Neutrophil (primary cell): ENCODE results near the gene NEDD4L.
A peak's percentile ranks its signal among the peaks of the same experiment; 100 is the strongest.

ENCODE experiments used
- H3K27ac ChIP-seq: fragments of 200-600 bp; sonication (generic); 2 replicates; pipeline ENCODE4 v1.5.1; 2016; ENCODE audit warnings: mild to moderate bottlenecking, moderate library complexity
- H3K27me3 ChIP-seq: fragments of 200-600 bp; sonication (generic); 2 replicates; pipeline ENCODE4 v1.6.0; 2016; ENCODE audit warnings: mild to moderate bottlenecking
- H3K36me3 ChIP-seq: fragments of 200-600 bp; sonication (generic); 2 replicates; pipeline ENCODE4 v1.5.1; 2017
- H3K4me1 ChIP-seq, 2 experiments: fragments of 200-600 bp in 1 of 2; sonication (generic) in 1 of 2; 1 replicate in 1 of 2; 2 replicates in 1 of 2; pipeline versions ENCODE4 v1.5.1 to v1.6.1; 2013 to 2016; ENCODE audit warnings: low read depth in 1 of 2, low read length in 1 of 2, mild to moderate bottlenecking in 1 of 2, moderate library complexity in 1 of 2; ENCODE audit not compliant: control insufficient read depth in 1 of 2, insufficient read depth in 1 of 2
- H3K4me3 ChIP-seq, 2 experiments: fragments of 200-600 bp in 1 of 2; sonication (generic) in 1 of 2; 1 replicate in 1 of 2; 2 replicates in 1 of 2; pipeline ENCODE4 v1.5.1; 2013 to 2016; ENCODE audit warnings: low read depth in 1 of 2, low read length in 1 of 2, mild to moderate bottlenecking in 1 of 2, moderate library complexity in 1 of 2
- H3K9me3 ChIP-seq: fragments of 200-600 bp; sonication (generic); 2 replicates; pipeline ENCODE4 v1.5.1; 2016
- TF ChIP-seq, protein P1 (sequence below): fragments of 200-600 bp; sonication (generic); IDR thresholded peaks from 2 replicates; pipeline ENCODE4 v1.5.1; 2016; ENCODE audit warnings: antibody characterized with exemption

Gene NEDD4L

DNA sequence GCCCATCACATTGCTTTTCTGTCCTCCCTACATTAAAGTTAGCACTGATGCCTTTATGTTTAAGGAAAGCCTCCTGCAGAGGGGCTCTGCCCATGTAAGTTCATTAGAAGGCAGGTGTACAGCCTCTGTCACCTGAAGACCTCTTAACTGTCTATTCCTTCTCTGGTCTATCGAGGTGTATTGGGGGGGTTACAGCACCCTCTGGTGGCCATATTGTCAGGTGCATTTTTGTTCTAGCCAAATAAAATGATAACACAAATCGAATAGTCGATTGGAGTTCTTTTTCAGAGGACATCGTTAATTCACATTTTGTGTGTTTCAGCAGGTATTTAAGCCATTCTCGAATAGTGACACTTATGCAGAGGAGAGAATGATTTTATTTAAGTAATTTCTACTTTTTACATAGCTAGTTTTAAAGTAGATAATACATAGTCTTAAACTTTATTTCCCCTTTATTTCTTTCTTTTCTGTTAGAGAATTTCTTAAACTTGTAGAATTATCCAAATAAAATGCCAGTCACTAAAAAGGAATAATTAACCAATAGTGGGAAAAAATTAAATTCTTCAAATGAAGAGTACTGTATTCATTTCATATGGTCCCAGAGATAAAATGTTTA is 136.8 kb downstream of the NEDD4L start:
- no peaks in the 10 kb centered on the region for H3K27me3 ChIP-seq
- H3K4me1 ChIP-seq, result no peaks in the 10 kb centered on the region
- no peak overlapping the region for H3K27ac ChIP-seq
- no peaks in the 10 kb centered on the region for H3K9me3 ChIP-seq
- no peaks in the 10 kb centered on the region for H3K36me3 ChIP-seq
- no peak overlapping the region for H3K4me3 ChIP-seq
- TF ChIP-seq, protein P1, sequence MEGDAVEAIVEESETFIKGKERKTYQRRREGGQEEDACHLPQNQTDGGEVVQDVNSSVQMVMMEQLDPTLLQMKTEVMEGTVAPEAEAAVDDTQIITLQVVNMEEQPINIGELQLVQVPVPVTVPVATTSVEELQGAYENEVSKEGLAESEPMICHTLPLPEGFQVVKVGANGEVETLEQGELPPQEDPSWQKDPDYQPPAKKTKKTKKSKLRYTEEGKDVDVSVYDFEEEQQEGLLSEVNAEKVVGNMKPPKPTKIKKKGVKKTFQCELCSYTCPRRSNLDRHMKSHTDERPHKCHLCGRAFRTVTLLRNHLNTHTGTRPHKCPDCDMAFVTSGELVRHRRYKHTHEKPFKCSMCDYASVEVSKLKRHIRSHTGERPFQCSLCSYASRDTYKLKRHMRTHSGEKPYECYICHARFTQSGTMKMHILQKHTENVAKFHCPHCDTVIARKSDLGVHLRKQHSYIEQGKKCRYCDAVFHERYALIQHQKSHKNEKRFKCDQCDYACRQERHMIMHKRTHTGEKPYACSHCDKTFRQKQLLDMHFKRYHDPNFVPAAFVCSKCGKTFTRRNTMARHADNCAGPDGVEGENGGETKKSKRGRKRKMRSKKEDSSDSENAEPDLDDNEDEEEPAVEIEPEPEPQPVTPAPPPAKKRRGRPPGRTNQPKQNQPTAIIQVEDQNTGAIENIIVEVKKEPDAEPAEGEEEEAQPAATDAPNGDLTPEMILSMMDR, result peak; percentile 47

DNA sequence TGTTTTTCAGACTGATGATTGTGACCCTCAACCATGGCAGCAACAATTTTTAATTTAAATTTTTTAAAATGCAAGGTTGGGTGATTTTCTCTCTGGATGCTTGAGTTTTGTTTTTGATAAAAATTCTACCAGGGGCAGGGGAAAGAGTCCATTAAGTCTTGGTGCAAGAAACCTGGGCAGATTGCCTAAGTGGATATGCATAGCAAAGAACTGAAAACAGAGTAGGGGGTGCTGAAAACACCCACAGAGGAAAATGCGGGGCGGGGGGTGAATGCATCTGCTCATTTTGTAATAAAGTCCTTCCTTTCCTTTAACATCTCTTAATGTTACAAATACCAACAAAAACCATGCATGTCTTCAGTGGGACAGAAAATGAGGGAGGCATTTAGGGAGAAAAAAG is 138.0 kb downstream of the NEDD4L start:
- no peaks in the 10 kb centered on the region for H3K4me1 ChIP-seq
- no peak overlapping the region for H3K27ac ChIP-seq
- TF ChIP-seq, protein P1, result no peak
- no peaks in the 10 kb centered on the region for H3K9me3 ChIP-seq
- no peak overlapping the region for H3K4me3 ChIP-seq
- no peaks in the 10 kb centered on the region for H3K36me3 ChIP-seq
- H3K27me3 ChIP-seq, result no peaks in the 10 kb centered on the region

DNA sequence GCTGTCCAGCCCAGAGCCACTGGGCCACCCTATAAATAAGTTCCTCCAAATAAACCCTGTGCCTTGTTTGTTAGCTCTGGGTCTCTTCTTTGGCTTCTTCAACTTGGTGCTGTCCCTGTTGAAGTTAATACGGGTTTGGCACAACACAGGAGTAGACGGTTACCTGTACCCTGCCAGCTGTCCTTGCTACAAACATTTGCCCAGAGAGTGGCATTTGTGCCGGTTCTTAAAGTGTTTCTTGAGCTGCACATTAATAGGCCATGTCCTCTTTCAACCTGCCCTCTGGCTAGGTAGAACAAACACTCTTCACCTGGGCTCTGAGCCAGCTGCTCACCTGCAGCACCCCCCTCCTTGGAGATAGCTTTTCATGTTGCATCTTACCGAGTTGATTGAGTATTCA is 139.2 kb downstream of the NEDD4L start:
- TF ChIP-seq, protein P1, result no peak
- no peak overlapping the region for H3K4me3 ChIP-seq
- no peaks in the 10 kb centered on the region for H3K36me3 ChIP-seq
- no peaks in the 10 kb centered on the region for H3K4me1 ChIP-seq
- no peaks in the 10 kb centered on the region for H3K9me3 ChIP-seq
- peaks cover 9% of the 10 kb centered on the region for H3K27me3 ChIP-seq
- H3K27ac ChIP-seq, result no peak overlapping the region

DNA sequence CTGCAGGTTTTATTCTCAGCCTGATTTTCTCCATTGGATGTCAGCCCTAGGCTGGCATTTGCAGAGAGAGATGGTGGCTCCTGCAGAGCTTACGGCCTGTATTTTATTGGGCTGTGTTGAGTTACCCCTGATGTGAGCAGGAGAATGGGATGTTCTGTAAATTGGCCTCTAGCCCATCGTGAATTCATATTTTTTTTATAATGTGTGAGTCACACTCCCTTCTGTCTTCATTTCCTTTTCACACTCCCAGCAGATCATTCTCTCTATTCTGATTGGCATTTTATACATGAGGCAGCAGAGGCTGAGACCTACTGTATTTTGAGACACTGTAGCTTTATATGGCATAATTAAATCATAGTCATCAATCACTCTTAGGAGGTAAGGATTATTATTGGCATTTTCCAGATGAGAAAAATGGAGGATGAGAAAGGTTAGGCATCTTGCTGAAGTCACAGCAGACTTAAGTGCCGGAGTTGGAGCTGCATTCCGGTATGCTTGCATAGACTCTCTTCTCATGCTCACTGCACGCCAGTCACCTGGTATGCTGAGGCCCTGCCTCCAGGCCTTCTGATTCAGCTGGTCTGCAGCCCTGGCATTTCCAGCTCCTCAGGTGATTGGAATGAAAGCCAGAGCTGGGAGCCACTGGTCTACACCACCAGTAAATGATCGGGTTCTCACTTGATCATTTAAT is 142.4 kb downstream of the NEDD4L start:
- Histone ChIP-seq H3K4me3 (no peak overlapping the region), H3K4me1 (no peaks in the 10 kb centered on the region), H3K36me3 (no peaks in the 10 kb centered on the region), H3K27me3 (peaks cover 34% of the 10 kb centered on the region), H3K9me3 (no peaks in the 10 kb centered on the region), H3K27ac (no peak overlapping the region)
- TF ChIP-seq, protein P1, result no peak

DNA sequence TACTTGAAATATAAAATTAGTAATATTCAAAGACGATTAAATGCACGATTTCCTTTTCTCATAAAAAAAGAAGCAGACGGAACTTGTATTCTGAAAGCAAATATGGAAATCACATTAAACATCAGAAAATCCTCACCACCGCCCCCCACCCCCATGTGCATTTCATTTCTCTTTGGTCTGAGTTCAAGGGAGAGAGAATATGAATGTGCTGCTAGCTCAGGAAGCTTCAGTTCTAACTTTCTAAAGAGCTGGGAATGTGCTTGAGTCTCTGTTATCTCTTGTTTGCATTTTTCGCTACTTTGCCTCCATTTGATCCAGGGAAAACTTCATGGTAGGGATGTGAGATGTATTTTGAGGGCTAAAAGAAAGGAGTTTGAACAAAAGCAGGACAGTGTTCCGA is 143.6 kb downstream of the NEDD4L start:
- Histone ChIP-seq H3K27ac (no peak overlapping the region), H3K9me3 (no peaks in the 10 kb centered on the region), H3K27me3 (peaks cover 46% of the 10 kb centered on the region), H3K36me3 (no peaks in the 10 kb centered on the region), H3K4me1 (no peaks in the 10 kb centered on the region), H3K4me3 (no peak overlapping the region)
- TF ChIP-seq, protein P1, result no peak
